ENCODE results near the gene WNT5A. TPM values are rescaled to one million over a fixed set of nuclear protein-coding genes. Genes with fewer than 3 reads are reported as not detected.

The WNT5A gene
- total and polyA plus RNA-seq, 9 donors: 10.0 to 22.7 (median 14.0) TPM

GRCh38 chr3:55439657-55440056 lies 47.4 kb downstream of the WNT5A start:
- Histone ChIP-seq H3K27ac (ENCODE audit: low read length) (no peak overlapping the region), H3K27me3 (ENCODE audit: control insufficient read depth, insufficient read depth, low read length) (no peaks in the 10 kb centered on the region), H3K4me3 (ENCODE audit: low read length) (no peak overlapping the region), H3K36me3 (ENCODE audit: control insufficient read depth, insufficient read depth, low read length) (no peaks in the 10 kb centered on the region), H3K4me1 (ENCODE audit: control insufficient read depth, insufficient read depth, low read length) (no peaks in the 10 kb centered on the region), H3K9me3 (replicated peaks; ENCODE audit: control insufficient read depth, low read depth, low read length) (no peaks in the 10 kb centered on the region)
- WGBS (ENCODE audit: insufficient coverage): 94% methylated on average over 3 of the region's 3 CpGs
- no peak for DNase-seq

DNA sequence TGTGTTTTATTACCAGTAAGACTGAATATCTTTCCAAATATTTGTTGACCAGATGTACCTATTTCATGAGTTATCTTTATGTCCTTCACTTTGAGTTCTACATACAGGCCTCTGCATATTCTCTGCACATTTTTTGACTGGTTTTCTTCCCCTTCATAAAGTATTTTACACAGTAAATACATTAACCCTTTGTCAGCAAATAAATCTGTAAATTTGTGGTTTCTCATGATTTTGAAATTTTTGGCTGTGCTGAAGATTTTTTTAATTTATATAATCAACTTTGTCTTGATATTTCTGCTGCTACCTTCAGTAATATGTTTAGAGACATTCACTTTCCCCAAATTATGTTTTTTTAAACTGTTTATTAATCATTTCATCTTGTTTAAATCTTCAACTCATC lies 50.5 kb downstream of the WNT5A start:
- no peaks in the 10 kb centered on the region for H3K36me3 ChIP-seq (ENCODE audit: control insufficient read depth, insufficient read depth, low read length)
- H3K27ac ChIP-seq (ENCODE audit: low read length): no peak overlapping the region
- DNase-seq: no peak
- H3K9me3 ChIP-seq (replicated peaks; ENCODE audit: control insufficient read depth, low read depth, low read length): no peaks in the 10 kb centered on the region
- H3K27me3 ChIP-seq (ENCODE audit: control insufficient read depth, insufficient read depth, low read length): no peaks in the 10 kb centered on the region
- H3K4me1 ChIP-seq (ENCODE audit: control insufficient read depth, insufficient read depth, low read length): no peaks in the 10 kb centered on the region
- H3K4me3 ChIP-seq (ENCODE audit: low read length): no peak overlapping the region

- no peaks in the 10 kb centered on the region for H3K9me3 ChIP-seq (replicated peaks; ENCODE audit: control insufficient read depth, low read depth, low read length)
- H3K4me1 ChIP-seq (ENCODE audit: control insufficient read depth, insufficient read depth, low read length): no peaks in the 10 kb centered on the region
- no peak for DNase-seq
- H3K27me3 ChIP-seq (ENCODE audit: control insufficient read depth, insufficient read depth, low read length): no peaks in the 10 kb centered on the region
- H3K27ac ChIP-seq (ENCODE audit: low read length): no peak overlapping the region
- H3K4me3 ChIP-seq (ENCODE audit: low read length): no peak overlapping the region
- WGBS (ENCODE audit: insufficient coverage): 94% methylated on average over 2 of the region's 8 CpGs
- H3K36me3 ChIP-seq (ENCODE audit: control insufficient read depth, insufficient read depth, low read length): no peaks in the 10 kb centered on the region
Observed at GRCh38 chr3:55435491-55435890, 51.6 kb downstream of the WNT5A start.

GRCh38 chr3:55434789-55435188 lies 52.3 kb downstream of the WNT5A start:
- no peak overlapping the region for H3K27ac ChIP-seq (ENCODE audit: low read length)
- H3K9me3 ChIP-seq (replicated peaks; ENCODE audit: control insufficient read depth, low read depth, low read length): no peaks in the 10 kb centered on the region
- no peaks in the 10 kb centered on the region for H3K36me3 ChIP-seq (ENCODE audit: control insufficient read depth, insufficient read depth, low read length)
- H3K4me1 ChIP-seq (ENCODE audit: control insufficient read depth, insufficient read depth, low read length): no peaks in the 10 kb centered on the region
- no peak overlapping the region for H3K4me3 ChIP-seq (ENCODE audit: low read length)
- no CpG with 5 or more reads among the region's 1 CpG for WGBS (ENCODE audit: insufficient coverage)
- no peaks in the 10 kb centered on the region for H3K27me3 ChIP-seq (ENCODE audit: control insufficient read depth, insufficient read depth, low read length)
- DNase-seq: no peak

DNA sequence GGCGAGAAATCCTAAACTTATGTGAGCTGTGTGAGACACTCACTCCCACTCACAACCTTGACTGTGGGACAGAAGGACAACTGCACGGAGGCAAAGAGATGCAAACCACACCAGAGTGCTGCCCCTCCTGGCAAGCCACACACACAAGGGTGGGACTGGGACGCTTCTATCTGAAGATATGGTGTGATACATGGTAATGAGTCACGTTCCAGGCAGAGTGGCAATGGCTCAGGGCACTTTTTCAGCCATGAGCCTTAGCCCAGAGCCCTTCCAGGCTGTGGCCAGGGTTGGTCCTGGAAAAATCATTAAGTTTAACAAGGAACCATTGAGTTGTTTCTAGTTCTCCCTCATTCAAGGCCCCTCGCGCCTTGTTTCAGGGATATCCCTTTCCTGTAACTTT lies 56.1 kb downstream of the WNT5A start:
- Histone ChIP-seq H3K9me3 (replicated peaks; ENCODE audit: control insufficient read depth, low read depth, low read length) (no peaks in the 10 kb centered on the region), H3K4me3 (ENCODE audit: low read length) (no peak overlapping the region), H3K27ac (ENCODE audit: low read length) (no peak overlapping the region), H3K36me3 (ENCODE audit: control insufficient read depth, insufficient read depth, low read length) (no peaks in the 10 kb centered on the region), H3K4me1 (ENCODE audit: control insufficient read depth, insufficient read depth, low read length) (no peaks in the 10 kb centered on the region), H3K27me3 (ENCODE audit: control insufficient read depth, insufficient read depth, low read length) (no peaks in the 10 kb centered on the region)
- 100% methylated on average over 1 of the region's 6 CpGs for WGBS (ENCODE audit: insufficient coverage)
- DNase-seq: no peak

DNA sequence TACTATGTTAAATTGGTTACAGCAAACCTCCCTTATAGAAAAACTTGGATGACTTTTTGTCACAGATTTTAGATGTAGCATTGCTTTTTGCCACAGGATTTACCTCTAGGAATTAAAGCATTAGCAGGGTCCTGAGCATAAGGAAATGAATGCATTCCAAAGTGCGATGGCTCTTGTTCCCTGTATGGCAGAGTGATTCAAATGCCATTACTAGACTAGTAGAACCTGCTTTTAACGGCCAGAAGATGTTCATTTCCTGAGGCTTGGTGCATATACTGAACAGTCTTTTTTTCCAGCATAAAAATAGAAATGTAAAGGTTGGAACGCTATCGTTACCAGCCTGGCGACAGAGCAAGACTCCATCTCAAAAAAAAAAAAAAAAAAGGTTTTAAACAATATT lies 59.4 kb downstream of the WNT5A start:
- DNase-seq: no peak
- Histone ChIP-seq H3K4me3 (ENCODE audit: low read length) (no peak overlapping the region), H3K4me1 (ENCODE audit: control insufficient read depth, insufficient read depth, low read length) (peaks cover 5% of the 10 kb centered on the region), H3K27me3 (ENCODE audit: control insufficient read depth, insufficient read depth, low read length) (no peaks in the 10 kb centered on the region), H3K27ac (ENCODE audit: low read length) (no peak overlapping the region), H3K36me3 (ENCODE audit: control insufficient read depth, insufficient read depth, low read length) (no peaks in the 10 kb centered on the region), H3K9me3 (replicated peaks; ENCODE audit: control insufficient read depth, low read depth, low read length) (peaks cover 3% of the 10 kb centered on the region)
- WGBS (ENCODE audit: insufficient coverage): no CpG with 5 or more reads among the region's 5 CpGs

DNA sequence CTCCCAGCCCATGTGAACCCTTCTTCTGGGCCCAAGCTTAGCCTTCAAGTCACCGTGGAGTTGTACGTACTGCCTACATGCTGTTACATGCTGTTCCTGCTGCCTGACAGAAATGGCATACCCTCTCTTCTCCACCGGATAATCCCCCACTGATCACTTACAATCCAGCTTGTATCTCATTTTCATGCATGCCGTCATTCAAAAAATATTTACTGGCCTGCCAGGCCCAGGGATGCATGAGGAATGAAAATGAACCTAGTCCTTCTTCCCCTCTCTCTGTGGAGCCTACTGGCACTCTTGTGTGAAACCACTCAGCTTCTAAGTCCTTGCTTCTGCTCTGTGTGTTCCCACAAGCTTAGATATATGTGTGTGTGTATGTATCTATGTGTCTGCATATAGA lies 60.6 kb downstream of the WNT5A start:
- Histone ChIP-seq H3K4me1 (ENCODE audit: control insufficient read depth, insufficient read depth, low read length) (peaks cover 5% of the 10 kb centered on the region), H3K27ac (ENCODE audit: low read length) (no peak overlapping the region), H3K9me3 (replicated peaks; ENCODE audit: control insufficient read depth, low read depth, low read length) (peaks cover 3% of the 10 kb centered on the region), H3K36me3 (ENCODE audit: control insufficient read depth, insufficient read depth, low read length) (no peaks in the 10 kb centered on the region), H3K27me3 (ENCODE audit: control insufficient read depth, insufficient read depth, low read length) (no peaks in the 10 kb centered on the region), H3K4me3 (ENCODE audit: low read length) (no peak overlapping the region)
- peak; percentile 25 for DNase-seq
- 74% methylated on average over 4 of the region's 4 CpGs for WGBS (ENCODE audit: insufficient coverage)

DNA sequence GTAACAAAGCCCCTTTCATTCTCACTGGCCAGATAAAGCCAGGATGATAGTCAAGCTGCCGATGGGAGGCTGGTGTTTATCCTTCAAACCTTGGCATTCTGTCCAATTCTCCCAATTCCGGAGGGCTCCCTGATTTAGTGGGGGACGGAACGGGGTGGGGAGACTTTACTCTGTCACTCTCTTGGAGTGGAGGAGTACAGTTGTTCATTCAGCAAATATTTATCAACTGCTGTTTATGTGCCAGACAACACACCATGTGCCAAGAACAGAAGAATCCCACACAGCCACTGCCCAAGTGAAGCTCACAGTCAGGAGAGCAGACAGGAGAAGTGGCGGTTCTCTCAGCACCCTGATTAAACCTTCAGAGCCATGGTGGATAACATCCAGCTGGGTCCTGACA lies 63.3 kb downstream of the WNT5A start:
- no peak overlapping the region for H3K27ac ChIP-seq (ENCODE audit: low read length)
- DNase-seq: peak; percentile 30
- H3K4me1 ChIP-seq (ENCODE audit: control insufficient read depth, insufficient read depth, low read length): peaks cover 5% of the 10 kb centered on the region
- H3K36me3 ChIP-seq (ENCODE audit: control insufficient read depth, insufficient read depth, low read length): no peaks in the 10 kb centered on the region
- WGBS (ENCODE audit: insufficient coverage): 86% methylated on average over 1 of the region's 5 CpGs
- H3K27me3 ChIP-seq (ENCODE audit: control insufficient read depth, insufficient read depth, low read length): no peaks in the 10 kb centered on the region
- peaks cover 6% of the 10 kb centered on the region for H3K9me3 ChIP-seq (replicated peaks; ENCODE audit: control insufficient read depth, low read depth, low read length)
- no peak overlapping the region for H3K4me3 ChIP-seq (ENCODE audit: low read length)

DNA sequence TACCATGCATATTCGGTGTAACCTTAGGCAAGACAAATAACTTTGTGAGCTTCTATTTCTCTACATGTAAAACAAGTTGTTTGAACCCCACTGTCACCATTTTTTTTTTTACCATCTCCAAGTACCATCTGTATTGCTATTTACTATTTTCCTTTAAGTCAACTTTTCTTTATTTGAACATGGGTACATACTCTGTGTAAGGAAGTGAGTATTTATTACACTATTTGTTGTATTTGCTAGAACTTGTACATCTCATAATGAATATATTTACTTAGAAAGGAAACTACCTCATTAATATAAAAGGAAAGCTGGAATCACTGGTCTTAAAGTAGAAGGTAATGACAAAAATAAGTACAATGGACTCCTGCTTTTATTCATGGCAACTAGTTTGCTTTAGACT lies 69.9 kb downstream of the WNT5A start:
- Histone ChIP-seq H3K9me3 (replicated peaks; ENCODE audit: control insufficient read depth, low read depth, low read length) (peaks cover 3% of the 10 kb centered on the region), H3K4me1 (ENCODE audit: control insufficient read depth, insufficient read depth, low read length) (peaks cover 3% of the 10 kb centered on the region), H3K36me3 (ENCODE audit: control insufficient read depth, insufficient read depth, low read length) (no peaks in the 10 kb centered on the region), H3K27ac (ENCODE audit: low read length) (no peak overlapping the region), H3K27me3 (ENCODE audit: control insufficient read depth, insufficient read depth, low read length) (no peaks in the 10 kb centered on the region), H3K4me3 (ENCODE audit: low read length) (no peak overlapping the region)
- no CpG with 5 or more reads among the region's 1 CpG for WGBS (ENCODE audit: insufficient coverage)
- DNase-seq: no peak

- no peaks in the 10 kb centered on the region for H3K36me3 ChIP-seq (ENCODE audit: control insufficient read depth, insufficient read depth, low read length)
- peak; percentile 81 for DNase-seq
- peak overlapping the region; percentile 6 for H3K27ac ChIP-seq (ENCODE audit: low read length)
- peaks cover 3% of the 10 kb centered on the region for H3K4me1 ChIP-seq (ENCODE audit: control insufficient read depth, insufficient read depth, low read length)
- no peak overlapping the region for H3K4me3 ChIP-seq (ENCODE audit: low read length)
- WGBS (ENCODE audit: insufficient coverage): no CpG with 5 or more reads among the region's 3 CpGs
- H3K9me3 ChIP-seq (replicated peaks; ENCODE audit: control insufficient read depth, low read depth, low read length): peaks cover 3% of the 10 kb centered on the region
- H3K27me3 ChIP-seq (ENCODE audit: control insufficient read depth, insufficient read depth, low read length): no peaks in the 10 kb centered on the region
Observed at GRCh38 chr3:55416331-55416821, 70.7 kb downstream of the WNT5A start.
